IMR-90 (cell line): ENCODE results near the gene LRP1B. TPM values are rescaled to one million over a fixed set of nuclear protein-coding genes. Genes with fewer than 3 reads are reported as not detected.
A peak's percentile ranks its signal among the peaks of the same experiment; 100 is the strongest.

Experiments used
- ATAC-seq: fragments of 200-7000 bp; cut with Tn5 transposase; 2 replicates; pipeline ENCODE4 v1.9.1; 2020; ENCODE audit warnings: low read depth, mild to moderate bottlenecking, moderate library complexity
- BruUV-seq: library from RNA; stranded (reverse); fragments of 400-500 nt; replicated peaks from 2 replicates; lab custom pipeline; 2021; lab: Mats Ljungman, UMichigan
- CTCF ChIA-PET: fragments of 300-600 bp; formaldehyde crosslinking; extraction: SDS; loops from one replicate; lab custom pipeline; 2021; ENCODE audit warnings: antibody characterized with exemption; lab: Yijun Ruan, JAX
- POLR2A ChIA-PET: fragments of 300-600 bp; sonication (Branson Sonifier 250); formaldehyde crosslinking; loops from one replicate; lab custom pipeline; 2022; ENCODE audit warnings: antibody characterized with exemption; ENCODE audit not compliant: unreplicated experiment; lab: Charles Lee
- DNase-seq: peaks from one replicate; pipeline ENCODE4 v3.0.0; 2013
- H2AFZ ChIP-seq: replicated peaks from 2 replicates; pipeline ENCODE3; 2013; ENCODE audit warnings: low read length, mild to moderate bottlenecking; ENCODE audit not compliant: poor library complexity
- H2AK5ac ChIP-seq: 2 replicates; pipeline ENCODE4 v1.6.1; 2013; ENCODE audit warnings: low read depth, low read length, inconsistent platforms
- H2AK9ac ChIP-seq: replicated peaks from 2 replicates; pipeline ENCODE3; 2013; ENCODE audit warnings: mild to moderate bottlenecking, low read depth, low read length, moderate library complexity; ENCODE audit not compliant: poor library complexity
- H2BK120ac ChIP-seq: 2 replicates; pipeline ENCODE4 v1.6.1; 2013; ENCODE audit warnings: low read depth, low read length, inconsistent platforms
- H2BK15ac ChIP-seq: 3 replicates; pipeline ENCODE4 v1.6.1; 2013; ENCODE audit warnings: low read depth, low read length, inconsistent platforms
- H2BK20ac ChIP-seq: 2 replicates; pipeline ENCODE4 v1.6.1; 2013; ENCODE audit warnings: low read depth, mild to moderate bottlenecking, inconsistent platforms, low read length, moderate library complexity
- H2BK5ac ChIP-seq: 2 replicates; pipeline ENCODE4 v1.6.1; 2013; ENCODE audit warnings: mild to moderate bottlenecking, low read depth, low read length, inconsistent platforms; ENCODE audit not compliant: poor library complexity, severe bottlenecking
- H3K14ac ChIP-seq: replicated peaks from 2 replicates; pipeline ENCODE4 v1.6.1; 2013; ENCODE audit warnings: low read depth, low read length, inconsistent platforms
- H3K18ac ChIP-seq: 2 replicates; pipeline ENCODE4 v1.6.1; 2013; ENCODE audit warnings: low read depth, low read length, control low read depth
- H3K23ac ChIP-seq: 2 replicates; pipeline ENCODE4 v1.6.1; 2013; ENCODE audit warnings: low read depth, low read length, inconsistent platforms
- H3K27ac ChIP-seq: 2 replicates; pipeline ENCODE4 v1.5.1; 2013; ENCODE audit warnings: mild to moderate bottlenecking, control low read depth, low read length; ENCODE audit not compliant: insufficient read depth
- H3K27me3 ChIP-seq: 2 replicates; pipeline ENCODE4 v1.6.1; 2013; ENCODE audit warnings: low read length; ENCODE audit not compliant: control insufficient read depth, insufficient read depth
- H3K36me3 ChIP-seq: 2 replicates; pipeline ENCODE4 v1.6.1; 2013; ENCODE audit warnings: low read length, mixed read lengths; ENCODE audit not compliant: control insufficient read depth, insufficient read depth
- H3K4ac ChIP-seq: 2 replicates; pipeline ENCODE4 v1.6.1; 2013; ENCODE audit warnings: low read depth, low read length, inconsistent platforms
- H3K4me1 ChIP-seq: 2 replicates; pipeline ENCODE4 v1.6.1; 2013; ENCODE audit warnings: low read length, mixed read lengths; ENCODE audit not compliant: control insufficient read depth, insufficient read depth
- H3K4me2 ChIP-seq: 2 replicates; pipeline ENCODE4 v1.6.1; 2013; ENCODE audit warnings: low read depth, mild to moderate bottlenecking, control low read depth, low read length, moderate library complexity
- H3K4me3 ChIP-seq: 2 replicates; pipeline ENCODE4 v1.5.1; 2013; ENCODE audit warnings: low read depth, mild to moderate bottlenecking, control low read depth, low read length, moderate library complexity; ENCODE audit not compliant: insufficient read depth
- H3K56ac ChIP-seq: 2 replicates; pipeline ENCODE4 v1.6.1; 2013; ENCODE audit warnings: low read length, inconsistent platforms; ENCODE audit not compliant: insufficient read depth; ENCODE audit errors: extremely low read depth
- H3K79me1 ChIP-seq, 2 experiments: 2 replicates each; pipeline ENCODE4 v1.6.1; 2013; ENCODE audit warnings: low read length in 2 of 2, inconsistent platforms in 1 of 2, low read depth in 1 of 2
- H3K9ac ChIP-seq: 2 replicates; pipeline ENCODE4 v1.6.1; 2013; ENCODE audit warnings: low read depth, low read length, control low read depth
- H3K9me1 ChIP-seq: 2 replicates; pipeline ENCODE4 v1.6.1; 2013; ENCODE audit warnings: low read length, inconsistent platforms; ENCODE audit not compliant: insufficient read depth
- H3K9me3 ChIP-seq: 2 replicates; pipeline ENCODE4 v1.6.1; 2013; ENCODE audit warnings: low read length; ENCODE audit not compliant: control insufficient read depth, insufficient read depth
- H4K20me1 ChIP-seq: 2 replicates; pipeline ENCODE4 v1.6.1; 2013; ENCODE audit warnings: low read length, inconsistent platforms; ENCODE audit not compliant: insufficient read depth
- H4K5ac ChIP-seq: 2 replicates; pipeline ENCODE4 v1.6.1; 2013; ENCODE audit warnings: mild to moderate bottlenecking, low read depth, low read length, control low read depth
- H4K8ac ChIP-seq, 2 experiments: 2 replicates each; pipeline ENCODE4 v1.6.1; 2013; ENCODE audit warnings: low read depth in 2 of 2, low read length in 2 of 2, control low read depth in 1 of 2, inconsistent platforms in 1 of 2
- H4K91ac ChIP-seq: 2 replicates; pipeline ENCODE4 v1.6.1; 2013; ENCODE audit warnings: low read depth, low read length, inconsistent platforms; ENCODE audit not compliant: insufficient read depth
- BHLHE40 ChIP-seq: fragments of 150-350 bp; IDR thresholded peaks from 2 replicates; pipeline ENCODE4 v1.6.1; 2016; ENCODE audit warnings: mild to moderate bottlenecking, low read depth, low read length
- CHD1 ChIP-seq: IDR thresholded peaks from 2 replicates; pipeline ENCODE4 v1.6.1; 2012; ENCODE audit warnings: low read depth, low read length, improper control_type of control experiment
- ELK1 ChIP-seq: fragments of 150-350 bp; IDR thresholded peaks from 2 replicates; pipeline ENCODE4 v1.6.1; 2016; ENCODE audit warnings: low read depth, mild to moderate bottlenecking, low read length, moderate library complexity, borderline replicate concordance
- FOS ChIP-seq: fragments of 150-350 bp; IDR thresholded peaks from 2 replicates; pipeline ENCODE4 v1.6.1; 2016; ENCODE audit warnings: low read depth, low read length
- MAFK ChIP-seq: IDR thresholded peaks from 2 replicates; pipeline ENCODE4 v1.6.1; 2012; ENCODE audit warnings: low read depth, low read length, improper control_type of control experiment
- MAZ ChIP-seq: IDR thresholded peaks from 2 replicates; pipeline ENCODE4 v1.6.1; 2012; ENCODE audit warnings: low read depth, mild to moderate bottlenecking, low read length, improper control_type of control experiment, moderate library complexity, borderline replicate concordance
- MXI1 ChIP-seq: IDR thresholded peaks from 2 replicates; pipeline ENCODE4 v1.6.1; 2012; ENCODE audit warnings: low read depth, mild to moderate bottlenecking, low read length, moderate library complexity, borderline replicate concordance
- NFE2L2 ChIP-seq: fragments of 150-350 bp; IDR thresholded peaks from 2 replicates; pipeline ENCODE4 v1.6.1; 2016; ENCODE audit warnings: low read depth, mild to moderate bottlenecking, low read length
- RAD21 ChIP-seq: IDR thresholded peaks from 2 replicates; pipeline ENCODE4 v1.6.1; 2012; ENCODE audit warnings: low read length, improper control_type of control experiment
- RCOR1 ChIP-seq: IDR thresholded peaks from 2 replicates; pipeline ENCODE4 v1.6.1; 2012; ENCODE audit warnings: mild to moderate bottlenecking, low read length, improper control_type of control experiment; ENCODE audit not compliant: insufficient replicate concordance
- RFX5 ChIP-seq: IDR thresholded peaks from 2 replicates; pipeline ENCODE4 v1.8.0; 2012; ENCODE audit warnings: low read depth, mild to moderate bottlenecking, low read length, moderate library complexity
- SMC3 ChIP-seq: fragments of 150-350 bp; IDR thresholded peaks from 2 replicates; pipeline ENCODE4 v1.6.1; 2016; ENCODE audit warnings: low read depth, mild to moderate bottlenecking, antibody characterized with exemption, low read length, moderate library complexity
- WGBS, 2 experiments: methylation state at CpG; one replicate each; pipeline versions ENCODE4 v1.1.5 to v1.1.7; 2013; ENCODE audit warnings: missing lambda C conversion rate in 2 of 2; ENCODE audit not compliant: insufficient read length in 1 of 2; ENCODE audit errors: extremely low coverage in 2 of 2; 5-methylcytosine and 5-hydroxymethylcytosine counted together
- dilution Hi-C: fragments of 300-500 bp; cut with HindIII; formaldehyde crosslinking; loops from one replicate; pipeline ENCODE4 v1.14.3; 2018; ENCODE audit warnings: low sequenced_read_pairs; ENCODE audit not compliant: unreplicated experiment
- in situ Hi-C: fragments of 300-500 bp; cut with MboI; formaldehyde crosslinking; loops from 3 replicates; pipeline ENCODE4 v1.14.3; 2019; ENCODE audit warnings: low sequenced_read_pairs, inconsistent platforms, mixed read lengths
- intact Hi-C: fragments of 100-400 bp; cut with micrococcal nuclease; formaldehyde crosslinking; loops from 2 replicates; pipeline ENCODE4 v1.10.0; 2022
- polyA plus RNA-seq, 3 experiments: library from polyadenylated mRNA; depleted of rRNA; stranded (reverse); fragments of >200 nt; gene quantifications; 2 replicates each; pipeline ENCODE4 v1.2.3, GENCODE V29; 2012; ENCODE audit warnings: low replicate concordance in 1 of 3
- total RNA-seq: library from RNA; depleted of rRNA; stranded (reverse); fragments of >200 nt; gene quantifications from 2 replicates; pipeline ENCODE4 v1.2.3, GENCODE V29; 2012
- TF ChIP-seq, protein P1 (sequence below): conservative IDR thresholded peaks from 2 replicates; pipeline ENCODE4 v1.5.1; 2012; ENCODE audit warnings: mild to moderate bottlenecking, low read depth, low read length, improper control_type of control experiment
- TF ChIP-seq, protein P2 (sequence below): fragments of 150-350 bp; IDR thresholded peaks from 2 replicates; pipeline ENCODE4 v1.6.1; 2017; ENCODE audit warnings: mild to moderate bottlenecking, antibody characterized with exemption, low read length, low read depth

The LRP1B gene
- total and polyA plus RNA-seq, 2 of the 4 experiments (the other 2 are of a cell fraction), result under 0.01 to 0.02 TPM

GRCh38 chr2:141399270-141399669, 731.5 kb downstream of the LRP1B start:
- no peak overlapping the region for H4K91ac ChIP-seq
- CTCF ChIA-PET, result no interaction called here
- TF ChIP-seq CHD1 (no peak), RCOR1 (no peak), ELK1 (no peak), MAFK (no peak), MAZ (no peak), FOS (no peak), BHLHE40 (no peak), RAD21 (peak; percentile 66), RFX5 (no peak), SMC3 (peak; percentile 31; the same call in 1 of the 2 replicates), NFE2L2 (no peak), MXI1 (no peak)
- TF ChIP-seq, protein P1, sequence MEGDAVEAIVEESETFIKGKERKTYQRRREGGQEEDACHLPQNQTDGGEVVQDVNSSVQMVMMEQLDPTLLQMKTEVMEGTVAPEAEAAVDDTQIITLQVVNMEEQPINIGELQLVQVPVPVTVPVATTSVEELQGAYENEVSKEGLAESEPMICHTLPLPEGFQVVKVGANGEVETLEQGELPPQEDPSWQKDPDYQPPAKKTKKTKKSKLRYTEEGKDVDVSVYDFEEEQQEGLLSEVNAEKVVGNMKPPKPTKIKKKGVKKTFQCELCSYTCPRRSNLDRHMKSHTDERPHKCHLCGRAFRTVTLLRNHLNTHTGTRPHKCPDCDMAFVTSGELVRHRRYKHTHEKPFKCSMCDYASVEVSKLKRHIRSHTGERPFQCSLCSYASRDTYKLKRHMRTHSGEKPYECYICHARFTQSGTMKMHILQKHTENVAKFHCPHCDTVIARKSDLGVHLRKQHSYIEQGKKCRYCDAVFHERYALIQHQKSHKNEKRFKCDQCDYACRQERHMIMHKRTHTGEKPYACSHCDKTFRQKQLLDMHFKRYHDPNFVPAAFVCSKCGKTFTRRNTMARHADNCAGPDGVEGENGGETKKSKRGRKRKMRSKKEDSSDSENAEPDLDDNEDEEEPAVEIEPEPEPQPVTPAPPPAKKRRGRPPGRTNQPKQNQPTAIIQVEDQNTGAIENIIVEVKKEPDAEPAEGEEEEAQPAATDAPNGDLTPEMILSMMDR, result peak; percentile 54
- TF ChIP-seq, protein P2, sequence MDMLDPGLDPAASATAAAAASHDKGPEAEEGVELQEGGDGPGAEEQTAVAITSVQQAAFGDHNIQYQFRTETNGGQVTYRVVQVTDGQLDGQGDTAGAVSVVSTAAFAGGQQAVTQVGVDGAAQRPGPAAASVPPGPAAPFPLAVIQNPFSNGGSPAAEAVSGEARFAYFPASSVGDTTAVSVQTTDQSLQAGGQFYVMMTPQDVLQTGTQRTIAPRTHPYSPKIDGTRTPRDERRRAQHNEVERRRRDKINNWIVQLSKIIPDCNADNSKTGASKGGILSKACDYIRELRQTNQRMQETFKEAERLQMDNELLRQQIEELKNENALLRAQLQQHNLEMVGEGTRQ, result no peak
- H3K4me1 ChIP-seq, result no peaks in the 10 kb centered on the region
- intact Hi-C loops, result loop anchor here (10.0 kb wide), 1 partner anchor 504 kb away; no protein-coding TSS in a partner anchor
- no peak overlapping the region for H2AK5ac ChIP-seq
- no peak overlapping the region for H2AFZ ChIP-seq
- H3K27ac ChIP-seq, result no peak overlapping the region
- no peaks in the 10 kb centered on the region for H3K79me1 ChIP-seq
- H2BK120ac ChIP-seq, result no peak overlapping the region
- H3K4me2 ChIP-seq, result no peak overlapping the region
- BruUV-seq, result no TSS peak
- ATAC-seq (no peak), DNase-seq (peak; percentile 14)
- no peak overlapping the region for H2BK5ac ChIP-seq
- no CpG with 5 or more reads among the region's 1 CpG for WGBS, 2 experiments
- dilution Hi-C loops, result no loop called here
- no peak overlapping the region for H4K8ac ChIP-seq
- H3K4ac ChIP-seq, result no peak overlapping the region
- H4K5ac ChIP-seq, result no peak overlapping the region
- POLR2A ChIA-PET, result no interaction called here
- no peaks in the 10 kb centered on the region for H4K20me1 ChIP-seq
- H2BK20ac ChIP-seq, result no peak overlapping the region
- no peaks in the 10 kb centered on the region for H3K36me3 ChIP-seq
- H3K27me3 ChIP-seq, result no peaks in the 10 kb centered on the region
- no peaks in the 10 kb centered on the region for H3K9me3 ChIP-seq
- H2AK9ac ChIP-seq, result no peak overlapping the region
- H3K14ac ChIP-seq, result no peak overlapping the region
- H3K9me1 ChIP-seq, result no peaks in the 10 kb centered on the region
- H3K23ac ChIP-seq, result no peak overlapping the region
- H3K4me3 ChIP-seq, result no peak overlapping the region
- no peak overlapping the region for H3K9ac ChIP-seq
- no peak overlapping the region for H2BK15ac ChIP-seq
- in situ Hi-C loops, result no loop called here
- H3K56ac ChIP-seq, result no peak overlapping the region
- no peak overlapping the region for H3K18ac ChIP-seq
